Epithelial cell of esophagus (primary cell): ENCODE data around the gene COTL1.

ENCODE experiments used
- DNase-seq: peaks from one replicate; pipeline ENCODE4 v3.0.0; 2010; ENCODE audit warnings: low read depth
- H3K4me3 ChIP-seq: 2 replicates; pipeline ENCODE4 v1.5.1; 2011; ENCODE audit warnings: mild to moderate bottlenecking, low read length, control low read depth
- TF ChIP-seq, protein P1 (sequence below): IDR thresholded peaks from 2 replicates; pipeline ENCODE4 v1.5.1; 2011; ENCODE audit warnings: low read depth, mild to moderate bottlenecking, low read length, control low read depth, inconsistent platforms; ENCODE audit not compliant: insufficient read depth; ENCODE audit errors: missing control alignments

COTL1 gene

DNA sequence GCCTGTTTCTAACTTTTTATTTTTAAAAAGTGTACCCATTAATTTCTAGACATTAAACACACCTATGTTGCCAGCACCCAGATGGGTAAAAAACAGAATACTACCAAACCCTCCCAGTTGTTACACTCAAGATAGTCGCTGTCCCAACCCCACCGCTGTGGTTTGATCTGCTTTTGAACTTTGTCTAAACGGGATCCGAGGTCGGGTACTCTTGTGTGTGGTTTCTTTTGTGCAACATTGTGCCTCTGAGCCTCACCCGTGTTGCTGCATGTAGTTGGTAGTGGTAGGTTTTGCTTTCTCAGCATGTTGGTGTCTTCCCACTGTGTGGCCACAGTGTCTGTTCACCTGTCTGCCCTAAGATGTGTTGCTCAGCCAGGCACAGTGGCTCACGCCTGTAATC lies 34.7 kb upstream of the COTL1 start:
- no peak for DNase-seq
- TF ChIP-seq, protein P1, sequence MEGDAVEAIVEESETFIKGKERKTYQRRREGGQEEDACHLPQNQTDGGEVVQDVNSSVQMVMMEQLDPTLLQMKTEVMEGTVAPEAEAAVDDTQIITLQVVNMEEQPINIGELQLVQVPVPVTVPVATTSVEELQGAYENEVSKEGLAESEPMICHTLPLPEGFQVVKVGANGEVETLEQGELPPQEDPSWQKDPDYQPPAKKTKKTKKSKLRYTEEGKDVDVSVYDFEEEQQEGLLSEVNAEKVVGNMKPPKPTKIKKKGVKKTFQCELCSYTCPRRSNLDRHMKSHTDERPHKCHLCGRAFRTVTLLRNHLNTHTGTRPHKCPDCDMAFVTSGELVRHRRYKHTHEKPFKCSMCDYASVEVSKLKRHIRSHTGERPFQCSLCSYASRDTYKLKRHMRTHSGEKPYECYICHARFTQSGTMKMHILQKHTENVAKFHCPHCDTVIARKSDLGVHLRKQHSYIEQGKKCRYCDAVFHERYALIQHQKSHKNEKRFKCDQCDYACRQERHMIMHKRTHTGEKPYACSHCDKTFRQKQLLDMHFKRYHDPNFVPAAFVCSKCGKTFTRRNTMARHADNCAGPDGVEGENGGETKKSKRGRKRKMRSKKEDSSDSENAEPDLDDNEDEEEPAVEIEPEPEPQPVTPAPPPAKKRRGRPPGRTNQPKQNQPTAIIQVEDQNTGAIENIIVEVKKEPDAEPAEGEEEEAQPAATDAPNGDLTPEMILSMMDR, result no peak
- no peak overlapping the region for H3K4me3 ChIP-seq

GRCh38 chr16:84650062-84650991 lies 32.4 kb upstream of the COTL1 start:
- peak; percentile 93 for DNase-seq
- no peak overlapping the region for H3K4me3 ChIP-seq
- TF ChIP-seq, protein P1, result no peak

GRCh38 chr16:84649511-84649861 lies 31.6 kb upstream of the COTL1 start:
- peak overlapping the region; percentile 70 for H3K4me3 ChIP-seq
- TF ChIP-seq, protein P1, result no peak
- DNase-seq, result no peak

- H3K4me3 ChIP-seq, result peak overlapping the region; percentile 70
- peak; percentile 34 for DNase-seq
- TF ChIP-seq, protein P1, result no peak
Observed at GRCh38 chr16:84648595-84649510, 31.0 kb upstream of the COTL1 start.

DNA sequence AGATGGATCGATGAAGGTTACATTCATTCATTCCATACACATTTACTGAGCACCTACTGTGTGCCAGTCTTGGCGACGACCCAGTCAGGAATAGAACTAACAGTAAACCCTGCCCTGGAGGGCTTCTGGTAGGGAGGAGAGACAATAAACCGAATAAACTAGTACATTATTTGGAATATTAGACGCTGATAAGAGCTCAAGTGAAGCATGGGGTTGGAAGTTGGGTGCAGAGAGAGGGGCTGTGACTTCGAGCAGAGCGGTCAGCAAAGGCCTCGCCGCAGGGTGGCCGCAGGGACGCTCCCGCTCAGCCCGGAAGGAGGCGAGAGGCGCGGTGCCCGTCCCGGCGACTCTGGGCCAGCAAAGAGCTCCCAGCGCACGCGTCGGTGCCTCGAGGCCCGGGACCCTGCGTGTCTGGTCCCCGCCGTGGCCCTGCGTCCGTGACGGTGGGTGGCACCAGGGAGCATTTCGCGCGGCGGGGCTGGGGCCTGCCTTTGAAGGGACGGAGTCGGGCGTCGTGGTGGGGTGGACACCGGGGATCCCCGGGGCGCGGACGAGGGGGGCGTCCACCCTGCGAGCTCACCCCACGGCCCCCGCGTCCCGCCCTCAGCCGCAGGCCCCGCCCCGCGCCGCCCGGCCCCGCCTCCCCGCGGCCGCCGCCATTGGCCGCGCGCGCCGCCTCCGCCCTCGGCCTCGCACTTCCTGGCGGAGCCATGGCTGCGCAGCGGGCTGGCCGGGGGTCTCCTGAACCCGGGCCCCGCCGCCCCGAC lies 30.1 kb upstream of the COTL1 start, which contains the start of gene KLHL36:
Gene KLHL36, plus strand, starts transcription at position 684 of the 767 bp plus-strand sequence. CDS start 2,357 bp downstream, outside the sequence.
- TF ChIP-seq, protein P1, result no peak
- DNase-seq, result peak; percentile 35
- peak within 1 kb of the TSS; percentile 70 for H3K4me3 ChIP-seq

- H3K4me3 ChIP-seq, result no peak overlapping the region
- TF ChIP-seq, protein P1, result no peak
Observed at GRCh38 chr16:84643674-84644073, 25.8 kb upstream of the COTL1 start.

More at GRCh38 chr16:84643674-84644073, 25.8 kb upstream of the COTL1 start:
- DNase-seq, result peak; percentile 70
